ENCODE data around the gene GABBR2.

Gene GABBR2

DNA sequence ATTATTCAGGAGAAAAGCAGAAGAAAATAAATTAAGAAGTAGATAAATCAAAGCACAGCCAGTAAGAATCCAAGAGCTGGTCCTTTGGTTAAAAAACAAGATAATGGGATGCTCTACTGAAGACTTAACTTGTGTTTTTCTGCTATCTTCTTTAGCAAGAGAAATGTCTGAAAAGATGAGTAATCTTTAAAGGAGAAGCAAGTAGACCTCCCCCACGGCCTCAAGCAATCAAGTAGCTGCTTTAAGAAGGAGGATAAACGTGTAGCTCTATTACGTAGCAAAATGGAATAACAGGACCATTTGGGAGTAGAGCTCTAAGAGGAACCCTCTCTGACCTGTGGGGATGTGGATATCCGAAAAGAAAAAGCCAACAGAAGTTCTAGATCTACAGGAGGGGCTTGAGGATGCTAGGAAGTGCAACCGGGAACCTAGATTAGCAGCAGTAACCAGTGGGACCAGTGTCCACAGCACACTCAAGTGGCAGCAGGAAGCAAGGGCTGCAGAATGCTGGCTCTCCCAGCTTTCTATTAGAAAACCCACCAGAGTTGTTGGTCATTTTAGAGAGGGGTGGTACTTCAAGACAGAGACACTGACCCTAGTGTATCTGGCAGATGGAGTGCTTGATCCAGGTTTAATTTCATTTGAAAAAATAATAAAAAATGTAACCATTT, 185.4 kb downstream of the GABBR2 start:
- Histone ChIP-seq H3K79me2 (ENCODE audit: low read length) (no peaks in the 10 kb centered on the region), H3K36me3 (replicated peaks; ENCODE audit: low read depth, low read length) (no peaks in the 10 kb centered on the region), H3K27ac (ENCODE audit: low read length) (no peak overlapping the region), H2AFZ (ENCODE audit: low read depth, low read length) (no peak overlapping the region), H3K4me2 (ENCODE audit: low read length) (no peak overlapping the region), H3K4me3 (ENCODE audit: low read length) (no peak overlapping the region), H4K20me1 (ENCODE audit: insufficient read depth, low read length) (no peaks in the 10 kb centered on the region), H3K4me1 (ENCODE audit: low read length) (no peaks in the 10 kb centered on the region), H3K9ac (ENCODE audit: low read length) (no peak overlapping the region), H3K9me3 (ENCODE audit: insufficient read depth, low read length) (no peaks in the 10 kb centered on the region), H3K27me3 (ENCODE audit: low read depth, low read length) (peaks cover 41% of the 10 kb centered on the region)
- TF ChIP-seq, protein P1, sequence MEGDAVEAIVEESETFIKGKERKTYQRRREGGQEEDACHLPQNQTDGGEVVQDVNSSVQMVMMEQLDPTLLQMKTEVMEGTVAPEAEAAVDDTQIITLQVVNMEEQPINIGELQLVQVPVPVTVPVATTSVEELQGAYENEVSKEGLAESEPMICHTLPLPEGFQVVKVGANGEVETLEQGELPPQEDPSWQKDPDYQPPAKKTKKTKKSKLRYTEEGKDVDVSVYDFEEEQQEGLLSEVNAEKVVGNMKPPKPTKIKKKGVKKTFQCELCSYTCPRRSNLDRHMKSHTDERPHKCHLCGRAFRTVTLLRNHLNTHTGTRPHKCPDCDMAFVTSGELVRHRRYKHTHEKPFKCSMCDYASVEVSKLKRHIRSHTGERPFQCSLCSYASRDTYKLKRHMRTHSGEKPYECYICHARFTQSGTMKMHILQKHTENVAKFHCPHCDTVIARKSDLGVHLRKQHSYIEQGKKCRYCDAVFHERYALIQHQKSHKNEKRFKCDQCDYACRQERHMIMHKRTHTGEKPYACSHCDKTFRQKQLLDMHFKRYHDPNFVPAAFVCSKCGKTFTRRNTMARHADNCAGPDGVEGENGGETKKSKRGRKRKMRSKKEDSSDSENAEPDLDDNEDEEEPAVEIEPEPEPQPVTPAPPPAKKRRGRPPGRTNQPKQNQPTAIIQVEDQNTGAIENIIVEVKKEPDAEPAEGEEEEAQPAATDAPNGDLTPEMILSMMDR (IDR thresholded peaks at IDR 0.05; ENCODE audit: low read depth, low read length): peak; percentile 15; the same call in 1 of the 2 replicates
- TF ChIP-seq EZH2phosphoT487 (IDR thresholded peaks at IDR 0.05; ENCODE audit: low read depth): no peak

DNA sequence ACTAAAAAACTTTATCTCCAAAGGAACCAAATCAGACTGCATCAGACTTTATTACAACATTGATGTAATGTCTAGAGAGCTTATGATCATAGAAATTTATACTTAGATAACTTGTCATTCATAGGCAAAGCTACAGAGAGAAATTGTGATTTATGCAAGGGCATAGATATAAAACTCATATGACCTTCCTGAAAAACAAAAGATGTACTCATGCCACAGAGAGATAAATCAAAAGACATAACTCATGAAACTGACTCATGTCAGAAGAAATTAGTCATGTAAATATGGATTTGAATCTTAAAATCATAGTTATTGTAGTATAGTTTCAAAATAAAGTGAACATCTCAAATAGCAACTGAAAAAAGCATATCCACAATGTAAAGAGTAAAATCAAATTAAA, 186.2 kb downstream of the GABBR2 start:
- Histone ChIP-seq H3K9ac (ENCODE audit: low read length) (no peak overlapping the region), H3K4me3 (ENCODE audit: low read length) (no peak overlapping the region), H3K27me3 (ENCODE audit: low read depth, low read length) (peaks cover 41% of the 10 kb centered on the region)

DNA sequence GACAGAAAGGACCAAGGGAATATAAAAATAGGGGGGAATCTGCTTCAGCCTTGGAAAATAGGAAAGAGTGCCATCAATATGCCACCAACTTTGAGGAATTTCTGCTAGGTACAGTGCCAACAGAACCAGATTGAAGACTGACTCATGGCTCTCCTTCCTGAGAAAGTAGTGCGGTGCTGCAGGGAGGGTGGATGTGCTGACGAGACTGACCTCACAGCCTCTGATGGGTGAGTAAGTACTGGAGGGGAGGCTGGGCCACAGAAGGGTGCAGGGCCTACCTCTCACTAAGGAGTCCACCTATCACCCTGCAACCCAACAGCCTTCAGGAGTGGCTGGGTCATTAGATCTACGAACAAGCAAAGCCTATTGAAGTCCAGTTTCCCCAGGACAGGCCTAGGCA, 187.6 kb downstream of the GABBR2 start:
- no peaks in the 10 kb centered on the region for H3K36me3 ChIP-seq (replicated peaks; ENCODE audit: low read depth, low read length)
- no peak for TF ChIP-seq EZH2phosphoT487 (IDR thresholded peaks at IDR 0.05; ENCODE audit: low read depth)
- TF ChIP-seq, protein P1 (IDR thresholded peaks at IDR 0.05; ENCODE audit: low read depth, low read length): no peak
- H3K9me3 ChIP-seq (ENCODE audit: insufficient read depth, low read length): no peaks in the 10 kb centered on the region
- no peaks in the 10 kb centered on the region for H3K4me1 ChIP-seq (ENCODE audit: low read length)
- H3K9ac ChIP-seq (ENCODE audit: low read length): no peak overlapping the region
- H2AFZ ChIP-seq (ENCODE audit: low read depth, low read length): no peak overlapping the region
- no peaks in the 10 kb centered on the region for H4K20me1 ChIP-seq (ENCODE audit: insufficient read depth, low read length)
- H3K27me3 ChIP-seq (ENCODE audit: low read depth, low read length): peaks cover 35% of the 10 kb centered on the region
- H3K79me2 ChIP-seq (ENCODE audit: low read length): no peaks in the 10 kb centered on the region
- no peak overlapping the region for H3K4me2 ChIP-seq (ENCODE audit: low read length)
- no peak overlapping the region for H3K4me3 ChIP-seq (ENCODE audit: low read length)
- H3K27ac ChIP-seq (ENCODE audit: low read length): no peak overlapping the region

More for the DNA sequence above, 186.2 kb downstream of the GABBR2 start:
- Histone ChIP-seq H3K4me1 (ENCODE audit: low read length) (no peaks in the 10 kb centered on the region), H3K27ac (ENCODE audit: low read length) (no peak overlapping the region), H3K36me3 (replicated peaks; ENCODE audit: low read depth, low read length) (no peaks in the 10 kb centered on the region), H3K79me2 (ENCODE audit: low read length) (no peaks in the 10 kb centered on the region), H3K9me3 (ENCODE audit: insufficient read depth, low read length) (no peaks in the 10 kb centered on the region), H2AFZ (ENCODE audit: low read depth, low read length) (no peak overlapping the region), H4K20me1 (ENCODE audit: insufficient read depth, low read length) (no peaks in the 10 kb centered on the region), H3K4me2 (ENCODE audit: low read length) (no peak overlapping the region)
- TF ChIP-seq, protein P1 (IDR thresholded peaks at IDR 0.05; ENCODE audit: low read depth, low read length): no peak
- no peak for TF ChIP-seq EZH2phosphoT487 (IDR thresholded peaks at IDR 0.05; ENCODE audit: low read depth)

DNA sequence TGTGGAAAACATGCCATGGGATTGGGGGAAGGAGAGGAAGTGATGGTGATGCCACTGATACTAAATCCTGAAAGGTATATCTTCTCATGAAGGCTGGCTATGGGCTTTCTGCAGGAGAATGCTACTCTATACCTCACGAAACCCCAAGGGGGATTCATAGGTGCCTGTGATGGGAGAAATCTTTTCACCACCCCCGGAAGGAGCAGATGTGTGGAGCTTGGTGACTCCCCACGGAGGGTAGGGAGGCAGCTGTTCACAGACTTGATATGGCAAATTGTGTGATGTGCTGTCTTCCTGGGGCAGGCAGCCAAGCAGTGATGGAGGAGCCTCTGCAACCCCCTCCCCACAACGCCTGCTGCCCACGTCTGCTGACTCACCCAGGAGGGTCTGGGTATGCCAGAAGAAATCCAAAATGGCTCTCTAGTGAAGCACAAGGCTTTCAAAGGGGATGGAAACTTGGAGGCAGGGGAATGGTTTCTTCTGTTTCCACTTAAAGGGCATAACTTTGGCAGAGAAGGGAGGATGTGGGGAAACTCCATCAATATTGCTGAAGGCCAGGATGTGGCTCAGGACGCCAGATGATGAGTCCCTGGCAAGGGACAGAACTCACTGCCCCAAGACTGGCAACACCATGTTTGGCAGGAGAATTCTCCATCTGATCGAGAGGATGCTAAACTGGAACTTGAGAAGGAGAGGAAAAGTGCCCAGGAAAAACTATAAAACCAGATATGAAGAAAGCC, 188.3 kb downstream of the GABBR2 start:
- Histone ChIP-seq H2AFZ (ENCODE audit: low read depth, low read length) (no peak overlapping the region), H3K79me2 (ENCODE audit: low read length) (no peaks in the 10 kb centered on the region), H3K9ac (ENCODE audit: low read length) (no peak overlapping the region), H3K36me3 (replicated peaks; ENCODE audit: low read depth, low read length) (no peaks in the 10 kb centered on the region), H3K4me3 (ENCODE audit: low read length) (no peak overlapping the region), H4K20me1 (ENCODE audit: insufficient read depth, low read length) (no peaks in the 10 kb centered on the region), H3K4me2 (ENCODE audit: low read length) (no peak overlapping the region), H3K27ac (ENCODE audit: low read length) (no peak overlapping the region), H3K9me3 (ENCODE audit: insufficient read depth, low read length) (no peaks in the 10 kb centered on the region), H3K4me1 (ENCODE audit: low read length) (no peaks in the 10 kb centered on the region), H3K27me3 (ENCODE audit: low read depth, low read length) (peaks cover 28% of the 10 kb centered on the region)
- TF ChIP-seq, protein P1 (IDR thresholded peaks at IDR 0.05; ENCODE audit: low read depth, low read length): no peak
- TF ChIP-seq EZH2phosphoT487 (IDR thresholded peaks at IDR 0.05; ENCODE audit: low read depth): no peak

Measured in OCI-LY3 (cell line).